ENCODE measurements around the gene GPR151.

Gene GPR151

GRCh38 chr5:146499680-146500079, 16.3 kb downstream of the GPR151 start:
- TF ChIP-seq, protein P1, sequence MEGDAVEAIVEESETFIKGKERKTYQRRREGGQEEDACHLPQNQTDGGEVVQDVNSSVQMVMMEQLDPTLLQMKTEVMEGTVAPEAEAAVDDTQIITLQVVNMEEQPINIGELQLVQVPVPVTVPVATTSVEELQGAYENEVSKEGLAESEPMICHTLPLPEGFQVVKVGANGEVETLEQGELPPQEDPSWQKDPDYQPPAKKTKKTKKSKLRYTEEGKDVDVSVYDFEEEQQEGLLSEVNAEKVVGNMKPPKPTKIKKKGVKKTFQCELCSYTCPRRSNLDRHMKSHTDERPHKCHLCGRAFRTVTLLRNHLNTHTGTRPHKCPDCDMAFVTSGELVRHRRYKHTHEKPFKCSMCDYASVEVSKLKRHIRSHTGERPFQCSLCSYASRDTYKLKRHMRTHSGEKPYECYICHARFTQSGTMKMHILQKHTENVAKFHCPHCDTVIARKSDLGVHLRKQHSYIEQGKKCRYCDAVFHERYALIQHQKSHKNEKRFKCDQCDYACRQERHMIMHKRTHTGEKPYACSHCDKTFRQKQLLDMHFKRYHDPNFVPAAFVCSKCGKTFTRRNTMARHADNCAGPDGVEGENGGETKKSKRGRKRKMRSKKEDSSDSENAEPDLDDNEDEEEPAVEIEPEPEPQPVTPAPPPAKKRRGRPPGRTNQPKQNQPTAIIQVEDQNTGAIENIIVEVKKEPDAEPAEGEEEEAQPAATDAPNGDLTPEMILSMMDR (IDR thresholded peaks at IDR 0.05; ENCODE audit: extremely low read depth, missing control alignments): no peak
- no peak for DNase-seq (ENCODE audit: low spot score)

DNA sequence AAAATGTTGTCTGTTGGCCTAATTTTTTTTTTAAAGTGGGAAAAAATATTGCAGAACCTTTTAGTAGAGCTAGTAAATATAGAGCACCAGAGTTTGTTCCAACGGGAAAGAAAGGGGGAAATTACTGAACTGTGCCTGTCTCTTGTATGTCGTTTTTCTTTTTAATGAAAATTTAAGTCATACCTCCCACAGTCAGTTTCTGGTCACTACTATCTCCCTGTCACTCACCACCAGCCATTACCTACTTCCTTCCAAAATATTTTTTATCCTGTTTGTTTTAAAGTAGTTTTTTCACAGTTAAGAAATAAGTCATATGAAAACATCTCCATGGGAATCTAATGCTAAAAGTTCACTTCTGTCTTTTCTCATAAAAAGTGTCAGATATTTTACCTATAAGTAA, 21.3 kb downstream of the GPR151 start:
- TF ChIP-seq, protein P1 (IDR thresholded peaks at IDR 0.05; ENCODE audit: extremely low read depth, missing control alignments): no peak
- DNase-seq (ENCODE audit: low spot score): no peak

- DNase-seq (ENCODE audit: low spot score): no peak
- TF ChIP-seq, protein P1 (IDR thresholded peaks at IDR 0.05; ENCODE audit: extremely low read depth, missing control alignments): no peak
Observed at GRCh38 chr5:146490089-146490843, 25.7 kb downstream of the GPR151 start.

DNA sequence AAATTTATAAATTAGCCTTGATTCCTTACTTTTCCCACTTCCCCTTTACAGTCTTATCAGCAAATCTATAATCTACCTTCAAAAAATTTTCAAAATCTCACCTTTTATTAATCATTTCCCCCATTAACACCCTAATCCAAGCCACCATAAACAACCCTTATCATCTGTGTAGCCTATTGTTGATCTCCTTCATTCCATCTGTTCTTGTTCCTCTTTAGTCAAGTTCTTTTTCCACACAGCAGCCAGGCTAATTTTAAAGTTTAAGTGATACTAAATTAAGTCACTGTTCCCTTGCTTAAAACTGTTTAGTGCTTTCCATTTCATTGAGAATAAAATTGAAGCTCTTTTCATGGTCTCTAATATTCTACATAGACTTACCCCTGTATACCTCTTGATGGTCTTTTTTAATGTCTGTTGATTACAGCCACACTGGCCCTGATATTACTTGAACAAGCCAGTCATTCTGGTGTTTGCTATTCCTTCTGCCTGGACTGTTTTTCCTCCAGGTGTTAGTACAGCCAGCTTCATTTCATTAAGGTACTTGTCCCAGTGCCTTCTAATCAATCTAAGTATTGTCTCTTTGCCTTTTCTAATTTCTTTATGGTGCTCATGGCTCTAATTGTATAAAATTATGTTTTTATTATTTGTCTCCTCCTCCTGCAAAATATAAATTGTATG, 31.1 kb downstream of the GPR151 start:
- no peak for DNase-seq (ENCODE audit: low spot score)
- TF ChIP-seq, protein P1 (IDR thresholded peaks at IDR 0.05; ENCODE audit: extremely low read depth, missing control alignments): no peak

- DNase-seq (ENCODE audit: low spot score): no peak
- TF ChIP-seq, protein P1 (IDR thresholded peaks at IDR 0.05; ENCODE audit: extremely low read depth, missing control alignments): no peak
Observed at GRCh38 chr5:146482775-146483174, 33.2 kb downstream of the GPR151 start.

GRCh38 chr5:146475906-146476305, 40.1 kb downstream of the GPR151 start:
- TF ChIP-seq, protein P1 (IDR thresholded peaks at IDR 0.05; ENCODE audit: extremely low read depth, missing control alignments): no peak
- DNase-seq (ENCODE audit: low spot score): no peak

GRCh38 chr5:146475190-146475780, 40.7 kb downstream of the GPR151 start:
- TF ChIP-seq, protein P1 (IDR thresholded peaks at IDR 0.05; ENCODE audit: extremely low read depth, missing control alignments): peak; percentile 2
- DNase-seq (ENCODE audit: low spot score): no peak
